HG03442 (cell line): ENCODE data around the gene EPHA2.
"Not testable (repeated sequence)": the region's sequence is repeated elsewhere in the genome, so short reads cannot be mapped to it uniquely, and the experiment has no call there.

Source experiments
- ATAC-seq: cut with Tn5 transposase; IDR thresholded peaks from one replicate; pipeline ENCODE4 v1.9.1; 2021; ENCODE audit warnings: mild to moderate bottlenecking, moderate library complexity; ENCODE audit not compliant: unreplicated experiment

Gene EPHA2

GRCh38 chr1:16122916-16123315 lies 33.0 kb downstream of the EPHA2 start:
- ATAC-seq = no peak

GRCh38 chr1:16122350-16122881 lies 33.5 kb downstream of the EPHA2 start:
- ATAC-seq = no peak

GRCh38 chr1:16120940-16121410 lies 34.9 kb downstream of the EPHA2 start:
- ATAC-seq = no peak

GRCh38 chr1:16120407-16120806 lies 35.5 kb downstream of the EPHA2 start:
- no peak for ATAC-seq

DNA sequence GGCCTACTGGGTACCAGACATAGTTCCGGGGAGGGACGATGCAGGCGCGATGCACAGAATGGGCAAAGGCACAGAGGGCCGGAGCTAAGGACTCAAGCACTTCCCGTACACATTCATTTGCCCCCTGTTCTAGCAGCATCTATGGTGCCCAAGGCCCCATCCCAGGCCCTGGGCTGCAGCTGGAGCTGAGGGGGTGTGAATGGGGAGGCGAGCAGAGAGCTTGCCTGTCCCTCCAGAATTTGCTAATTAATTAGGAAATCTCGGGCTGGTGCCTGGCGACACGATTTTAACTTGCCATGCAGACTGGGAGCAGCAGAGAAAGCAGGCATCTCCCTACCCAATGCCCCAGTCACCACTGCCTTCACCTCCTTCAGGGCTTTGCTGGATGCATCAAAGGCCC lies 35.9 kb downstream of the EPHA2 start:
- ATAC-seq = no peak

GRCh38 chr1:16119504-16119903 lies 36.4 kb downstream of the EPHA2 start:
- no peak for ATAC-seq

- no peak for ATAC-seq
These were observed 37.2 kb downstream of the EPHA2 start for GRCh38 chr1:16118706-16119105.

- no peak for ATAC-seq
These were observed 37.9 kb downstream of the EPHA2 start for GRCh38 chr1:16117936-16118335.

DNA sequence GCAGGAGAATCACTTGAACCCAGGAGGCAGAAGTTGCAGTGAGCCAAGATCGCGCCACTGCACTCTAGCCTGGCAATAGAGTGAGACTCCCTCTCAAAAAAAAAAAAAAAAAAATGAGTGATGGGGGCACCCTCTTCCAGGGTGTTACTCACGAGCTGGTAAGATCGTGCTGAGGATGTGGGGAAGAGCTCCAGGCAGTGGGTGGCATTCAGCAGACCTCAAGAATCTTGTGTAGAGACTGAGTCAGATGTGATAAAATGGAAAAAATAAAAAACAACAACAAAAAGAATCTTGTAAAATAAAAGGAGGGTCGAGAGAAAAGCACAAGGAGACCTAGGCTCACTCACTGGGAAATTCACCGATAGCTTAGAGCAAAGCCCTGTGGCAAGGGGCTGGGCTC lies 38.5 kb downstream of the EPHA2 start:
- no peak for ATAC-seq

DNA sequence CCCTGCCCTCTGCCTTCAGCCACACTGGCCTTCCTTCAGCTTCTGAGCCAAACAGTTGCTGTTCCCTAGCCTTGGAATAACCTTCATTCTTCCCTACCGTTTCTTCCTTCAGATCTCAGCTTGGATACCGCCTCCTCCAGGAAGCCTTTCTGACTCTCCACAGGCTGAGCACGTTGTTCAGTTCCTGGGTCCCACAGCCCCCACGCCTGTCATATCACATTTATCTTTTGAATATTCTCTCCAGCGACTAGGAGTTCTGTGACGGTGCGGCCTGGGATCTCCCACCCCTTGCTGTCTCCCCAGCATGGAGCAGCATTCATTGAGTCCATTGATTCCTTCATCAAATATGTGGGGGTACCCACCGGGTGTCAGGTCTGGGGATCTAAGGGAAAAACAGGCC lies 39.2 kb downstream of the EPHA2 start:
- no peak for ATAC-seq

DNA sequence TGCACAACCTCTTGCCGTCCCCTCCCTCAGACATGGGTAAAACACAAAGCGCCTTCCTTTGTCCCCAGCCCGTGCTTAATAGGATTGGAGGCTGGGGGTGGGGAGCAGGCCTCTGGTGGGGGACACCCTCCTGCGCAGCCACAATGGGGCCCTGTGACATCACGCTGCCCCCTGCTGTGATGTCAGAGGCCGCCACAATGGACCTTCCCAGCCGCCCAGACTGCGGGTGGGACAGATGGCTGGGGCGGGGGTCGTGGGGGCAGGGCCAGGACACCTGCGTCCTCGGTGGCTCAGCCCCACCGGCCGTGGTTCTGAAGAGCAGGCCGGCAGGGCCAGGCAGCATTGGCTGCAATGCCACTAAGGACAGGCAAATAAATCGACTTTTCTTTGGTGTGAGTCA lies 39.9 kb downstream of the EPHA2 start:
- no peak for ATAC-seq

DNA sequence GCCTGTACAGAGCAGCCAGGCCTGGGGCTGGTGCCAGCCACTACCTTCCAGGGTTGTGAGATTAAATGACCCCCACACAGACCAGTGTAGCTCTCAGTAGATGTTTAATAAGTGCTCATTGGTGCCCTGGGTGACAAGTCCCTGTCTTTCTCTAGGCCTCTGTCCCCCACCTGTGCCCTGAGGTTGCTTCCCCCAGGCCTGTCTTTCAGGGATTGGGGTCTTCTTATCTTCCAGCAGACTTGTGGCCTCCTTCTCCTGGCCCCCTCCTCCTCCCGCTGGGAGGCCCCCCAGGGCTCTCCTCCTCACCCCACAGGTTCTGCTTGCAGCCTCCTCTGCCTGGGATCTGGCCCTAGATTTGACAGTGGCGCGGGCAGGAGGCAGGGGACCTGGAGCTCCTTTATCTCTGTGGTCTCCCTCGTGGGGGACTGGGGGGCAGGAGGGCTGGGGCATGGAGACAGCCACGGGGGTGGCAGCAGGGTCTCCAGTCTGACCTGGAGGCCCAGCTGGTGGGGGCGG lies 40.3 kb downstream of the EPHA2 start:
- ATAC-seq = no peak

DNA sequence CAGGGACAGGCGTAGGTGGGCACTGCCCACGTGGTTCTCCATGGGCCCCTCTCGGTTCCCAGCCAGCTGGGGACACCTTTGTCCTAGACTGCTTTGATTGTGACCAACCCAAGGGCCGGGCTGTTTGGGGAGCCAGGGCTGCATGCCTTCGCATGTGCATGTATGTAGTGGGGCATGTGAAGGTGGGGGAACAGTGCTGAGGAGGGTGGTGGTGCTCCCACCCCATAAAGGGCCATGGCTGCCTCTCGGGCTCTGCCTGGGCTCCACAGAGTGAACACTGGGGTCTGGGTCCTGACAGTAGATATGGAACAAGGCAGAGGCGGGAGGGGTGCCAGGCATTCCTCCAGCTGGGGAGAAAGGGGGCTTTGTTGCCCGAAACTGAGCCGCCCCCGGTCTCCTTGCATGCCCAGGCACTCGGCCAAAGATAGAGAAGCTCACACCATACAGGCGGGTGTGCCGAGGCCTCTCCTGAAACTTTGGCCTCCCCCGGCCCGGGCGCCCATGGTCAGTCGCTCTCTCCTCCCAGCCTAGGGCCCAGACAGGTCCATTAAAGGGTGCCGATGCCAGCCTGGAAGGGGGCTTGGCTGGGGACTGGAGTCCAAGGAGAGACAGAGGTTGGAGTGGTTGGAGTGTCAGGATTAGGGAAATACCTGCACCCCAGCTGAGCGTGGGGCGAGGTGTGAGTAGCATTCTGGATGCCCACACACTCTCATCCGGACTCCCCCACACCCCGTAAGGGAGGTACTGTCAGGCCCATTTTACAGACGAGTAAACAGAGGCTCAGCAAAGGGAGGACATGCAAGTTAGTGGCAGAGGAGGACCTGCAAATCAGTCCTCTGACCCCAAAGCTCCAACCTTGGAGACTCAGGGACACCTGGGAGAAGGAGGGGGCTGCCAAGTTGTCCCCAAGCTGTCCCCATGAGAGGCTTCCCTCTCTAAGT lies 41.1 kb downstream of the EPHA2 start:
- no peak for ATAC-seq

- ATAC-seq = no peak
These were observed 43.0 kb downstream of the EPHA2 start for GRCh38 chr1:16112596-16113555.

GRCh38 chr1:16111771-16112595 lies 43.9 kb downstream of the EPHA2 start:
- no peak for ATAC-seq

DNA sequence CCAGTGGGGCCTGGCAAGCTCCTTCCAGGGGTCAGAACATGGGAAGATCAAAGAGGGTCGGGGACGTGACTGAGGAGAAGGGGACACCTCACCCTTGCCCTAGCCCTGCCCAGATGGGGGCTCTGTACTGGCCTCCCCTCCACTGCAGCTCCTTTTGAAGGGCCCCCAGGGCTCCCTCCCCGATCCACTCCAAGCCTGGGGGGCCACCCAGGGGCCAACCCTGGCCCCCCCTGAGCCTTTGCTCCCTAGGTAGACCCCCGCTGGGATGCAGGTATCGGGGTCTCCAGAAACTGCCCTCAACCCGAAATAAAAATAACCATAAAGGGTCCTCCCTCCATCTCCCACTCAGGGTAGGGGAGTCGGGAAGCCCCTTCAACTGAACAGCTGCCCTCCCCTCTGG lies 45.0 kb downstream of the EPHA2 start:
- no peak for ATAC-seq

DNA sequence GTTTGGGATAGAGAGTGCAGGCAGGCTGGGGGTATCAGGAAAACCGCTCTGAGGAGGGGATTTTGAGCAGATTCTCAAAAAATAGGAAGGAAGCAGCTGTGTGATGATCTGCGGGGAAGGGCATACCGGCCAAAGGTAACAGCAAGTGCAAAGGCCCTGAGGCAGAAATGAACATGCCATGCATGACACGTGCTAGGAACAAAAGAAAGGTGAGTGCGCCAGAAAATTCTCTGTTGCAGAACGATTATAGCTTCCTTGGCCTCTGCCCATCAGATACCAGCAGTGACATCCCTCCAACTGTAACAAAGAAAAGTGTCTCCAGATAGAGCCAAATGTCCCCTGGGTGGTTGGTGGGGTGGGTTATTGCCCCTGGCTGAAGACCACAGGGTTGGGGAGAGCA lies 45.4 kb downstream of the EPHA2 start:
- ATAC-seq = no peak

GRCh38 chr1:16109571-16109970 lies 46.3 kb downstream of the EPHA2 start:
- no peak for ATAC-seq

DNA sequence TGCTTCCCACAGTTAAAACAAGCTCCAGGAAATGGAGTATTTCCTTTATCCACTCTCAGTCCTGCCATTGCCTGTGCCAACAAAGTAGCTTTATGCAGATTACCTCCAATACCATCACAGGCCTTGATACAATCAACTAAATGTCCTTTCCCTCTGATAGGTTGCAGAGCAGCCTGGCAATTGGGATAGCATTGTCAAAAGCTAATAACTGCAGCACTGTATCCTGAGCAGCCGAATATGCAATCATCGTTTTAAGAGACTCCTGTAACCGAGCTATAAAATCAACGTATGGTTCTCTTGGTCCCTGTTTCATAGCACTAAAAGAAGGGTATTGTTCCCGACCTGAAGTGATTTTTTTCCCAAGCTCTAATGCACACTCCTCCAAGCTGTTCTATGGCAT lies 48.8 kb downstream of the EPHA2 start:
- not testable (repeated sequence) for ATAC-seq

DNA sequence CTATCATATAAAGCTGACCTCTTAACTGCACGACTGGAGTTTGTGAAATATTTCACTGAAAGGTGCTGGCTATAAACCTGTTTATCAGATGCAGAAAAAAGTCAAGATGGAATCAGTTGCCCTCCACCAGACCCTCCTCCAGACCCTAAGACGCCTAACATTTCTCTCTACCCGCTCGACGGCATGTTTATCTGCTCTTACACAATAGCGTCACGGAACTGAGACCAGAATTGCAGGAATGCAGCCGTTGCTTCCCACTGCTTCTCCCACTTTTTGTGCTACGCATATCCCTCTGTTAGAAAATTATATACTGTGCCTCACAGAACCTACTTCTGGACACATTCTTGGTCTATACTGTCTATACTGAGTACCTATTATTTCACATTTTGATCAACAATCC lies 54.2 kb downstream of the EPHA2 start:
- no peak for ATAC-seq
